ENCODE data around the gene ENPP1. TPM values are rescaled to one million over a fixed set of nuclear protein-coding genes. Genes with fewer than 3 reads are reported as not detected.

ENPP1 gene
- total and polyA plus RNA-seq, 2 donors (not counting 3 experiments of a cell fraction or from before 2014, with no cell fraction given), result 0.36 to 1.4 TPM

GRCh38 chr6:131758920-131759319 is 48.9 kb upstream of the ENPP1 start:
- Histone ChIP-seq H3K9ac (replicated peaks; ENCODE audit: extremely low read depth, insufficient read depth, low read length) (no peak overlapping the region), H3K27ac (ENCODE audit: insufficient read depth, low read depth, low read length) (no peak overlapping the region), H2AFZ (ENCODE audit: low read depth, low read length) (no peak overlapping the region), H3K4me3 (replicated peaks in 1 of 3; ENCODE audit: insufficient read depth in 1 of 3, low read depth in 1 of 3, low read length in 3 of 3) (no peak overlapping the region), H3K4me1 (ENCODE audit: control insufficient read depth, extremely low read depth, insufficient read depth, low read length) (no peaks in the 10 kb centered on the region), H4K20me1 (replicated peaks; ENCODE audit: control insufficient read depth, extremely low read depth, insufficient read depth, low read length) (no peaks in the 10 kb centered on the region), H3K4me2 (ENCODE audit: insufficient read depth, low read length) (no peak overlapping the region), H3K9me1 (replicated peaks; ENCODE audit: control insufficient read depth, extremely low read depth, insufficient read depth, low read length) (no peaks in the 10 kb centered on the region), H3K36me3 (ENCODE audit: control insufficient read depth in 2 of 2, extremely low read depth in 1 of 2, insufficient read depth in 2 of 2, low read length in 2 of 2) (no peaks in the 10 kb centered on the region), H3K79me2 (ENCODE audit: control insufficient read depth, insufficient read depth, low read length) (no peaks in the 10 kb centered on the region), H3K27me3 (ENCODE audit: control insufficient read depth in 2 of 2, insufficient read depth in 2 of 2, low read length in 2 of 2) (peaks cover 0 to 4% of the 10 kb centered on the region in 2 experiments), H3K9me3 (replicated peaks; ENCODE audit: control insufficient read depth, insufficient read depth, low read length) (no peaks in the 10 kb centered on the region)
- CTCF ChIA-PET, result no interaction called here
- FAIRE-seq (no peak), DNase-seq (ENCODE audit: low read depth, low spot score) (no peak)
- intact Hi-C loops (cut with micrococcal nuclease) (no loop called here), dilution Hi-C loops (cut with MboI; ENCODE audit: extremely low pct_ligation_motif_present, low sequenced_read_pairs) (no loop called here)
- TF ChIP-seq MYC (IDR thresholded peaks at IDR 0.05; ENCODE audit: low read depth, low read length) (no peak), POLR2AphosphoS5 (IDR thresholded peaks at IDR 0.05; ENCODE audit: insufficient read depth, low read depth, low read length) (no peak), CTCF (IDR thresholded peaks at IDR 0.05; ENCODE audit: extremely low read depth in 1 of 2, insufficient read depth in 1 of 2, low read depth in 1 of 2, low read length in 2 of 2) (no peak), MAX (IDR thresholded peaks at IDR 0.05; ENCODE audit: insufficient read depth, insufficient read length) (no peak), JUN (IDR thresholded peaks at IDR 0.05; ENCODE audit: borderline replicate concordance, insufficient read depth, insufficient read length, low read depth) (no peak), FOS (IDR thresholded peaks at IDR 0.05; ENCODE audit: borderline replicate concordance, insufficient read depth, low read length) (no peak), GATA2 (IDR thresholded peaks at IDR 0.05; ENCODE audit: insufficient read depth, insufficient read length, low read depth, low read length) (no peak), POLR2A (IDR thresholded peaks at IDR 0.05; ENCODE audit: low read depth, low read length) (no peak), EZH2 (IDR thresholded peaks at IDR 0.05; ENCODE audit: borderline replicate concordance, low read depth, low read length, severe bottlenecking) (no peak)
- POLR2A ChIA-PET, result no interaction called here
- no TSS peak for BruUV-seq (replicated peaks)
